Measurements from ENCODE around the gene JAZF1.

DNA sequence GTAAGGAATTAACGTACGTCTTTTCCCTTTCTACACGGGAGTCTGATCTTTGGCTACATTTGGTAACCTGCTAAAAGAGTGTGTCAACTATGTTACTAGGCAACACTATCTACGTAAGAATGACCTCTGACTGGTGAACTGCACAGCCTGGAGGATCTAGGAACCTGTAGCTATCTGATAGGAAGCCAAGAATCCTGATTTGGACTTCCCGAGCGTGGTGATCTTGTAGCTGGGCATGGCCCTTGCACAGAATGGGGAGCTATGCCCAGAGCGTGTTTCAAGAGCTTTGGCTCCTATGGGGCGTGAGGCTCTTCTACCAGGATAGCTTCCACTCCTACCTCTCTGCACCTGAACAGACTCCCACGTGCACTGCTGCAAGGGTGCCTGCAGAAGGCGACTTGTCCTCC, 283.2 kb downstream of the JAZF1 start:
- TF ChIP-seq POLR2AphosphoS5 (IDR thresholded peaks at IDR 0.05), result no peak
- TF ChIP-seq CTCF (IDR thresholded peaks at IDR 0.05), result no peak
- no peak for TF ChIP-seq POLR2A (IDR thresholded peaks at IDR 0.05)

Measured in prostate gland (tissue), 2 donors.